ENCODE measurements around the gene PURB. TPM values are rescaled to one million over a fixed set of nuclear protein-coding genes. Genes with fewer than 3 reads are reported as not detected.
A peak's percentile ranks its signal among the peaks of the same experiment; 100 is the strongest.
"Not testable (repeated sequence)": the region's sequence is repeated elsewhere in the genome, so short reads cannot be mapped to it uniquely, and the experiment has no call there.

PURB gene
- 54.4 TPM for total RNA-seq

- DNase-seq = peak; percentile 98
Measured at GRCh38 chr7:44885394-44886317, at the start of gene PURB. Gene PURB, minus strand, starts transcription at chr7:44885530. Its CDS starts 182 bp downstream, at chr7:44885348.

GRCh38 chr7:44935016-44935415, 49.7 kb upstream of the PURB start:
- DNase-seq = no peak

DNA sequence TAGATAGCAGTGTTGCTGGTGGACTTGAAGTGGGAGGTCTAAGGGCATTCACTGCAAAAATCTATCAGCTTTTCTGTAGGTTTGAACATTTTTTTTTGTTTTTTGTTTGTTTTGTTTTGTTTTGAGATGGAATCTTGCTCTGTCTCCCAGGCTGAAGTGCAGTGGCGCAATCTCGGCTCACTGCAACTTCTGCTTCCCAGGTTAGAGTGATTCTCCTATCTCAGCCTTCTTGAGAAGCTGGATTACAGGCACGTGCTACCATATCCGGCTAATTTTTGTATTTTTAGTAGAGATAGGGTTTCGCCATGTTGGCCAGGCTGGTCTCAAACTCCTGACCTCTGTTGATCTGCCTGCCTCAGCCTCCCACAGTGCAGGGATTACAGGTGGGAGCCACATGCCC, 49.2 kb upstream of the PURB start:
- not testable (repeated sequence) for DNase-seq

GRCh38 chr7:44930921-44931320, 45.6 kb upstream of the PURB start:
- DNase-seq = no peak

GRCh38 chr7:44922351-44922694, 37.0 kb upstream of the PURB start:
- DNase-seq = no peak

GRCh38 chr7:44921607-44922350, 36.4 kb upstream of the PURB start:
- DNase-seq = peak; percentile 84

DNA sequence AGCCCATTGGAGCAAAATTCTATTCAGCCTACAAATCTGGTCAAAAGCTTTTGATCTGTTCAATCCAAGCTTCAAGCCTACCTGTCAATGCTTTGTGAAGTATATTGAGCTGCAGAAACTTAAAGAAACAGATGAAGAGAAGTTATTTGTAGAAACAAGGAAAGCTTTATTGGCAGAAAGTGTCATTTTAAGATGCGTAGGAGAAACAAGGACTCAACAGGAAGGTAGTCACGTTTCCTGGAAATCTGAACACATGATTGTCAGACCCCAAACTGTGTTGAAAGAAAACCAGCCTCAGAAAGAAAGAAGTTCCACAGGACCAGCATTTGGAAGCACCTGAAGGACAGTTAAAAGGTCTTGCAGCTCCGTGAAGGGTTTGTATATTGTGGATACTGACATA, 34.8 kb upstream of the PURB start:
- no peak for DNase-seq

DNA sequence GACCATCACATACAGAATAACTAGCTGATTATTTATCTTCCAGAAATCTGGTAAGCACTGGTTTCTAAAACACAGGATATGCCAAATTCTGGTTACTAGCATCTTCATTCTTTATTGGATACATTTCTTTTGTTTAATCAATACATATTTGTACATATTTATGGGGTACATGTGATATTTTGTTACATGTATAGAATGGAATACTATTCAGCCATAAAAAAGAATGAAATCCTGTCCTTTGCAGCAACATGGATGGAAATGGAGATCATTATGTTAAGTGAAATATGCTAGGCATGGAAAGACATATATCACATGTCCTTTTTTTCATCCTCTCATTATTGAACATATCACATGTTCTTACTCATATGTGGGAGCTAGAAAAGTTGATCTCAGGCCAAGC, 32.7 kb upstream of the PURB start:
- no peak for DNase-seq

DNA sequence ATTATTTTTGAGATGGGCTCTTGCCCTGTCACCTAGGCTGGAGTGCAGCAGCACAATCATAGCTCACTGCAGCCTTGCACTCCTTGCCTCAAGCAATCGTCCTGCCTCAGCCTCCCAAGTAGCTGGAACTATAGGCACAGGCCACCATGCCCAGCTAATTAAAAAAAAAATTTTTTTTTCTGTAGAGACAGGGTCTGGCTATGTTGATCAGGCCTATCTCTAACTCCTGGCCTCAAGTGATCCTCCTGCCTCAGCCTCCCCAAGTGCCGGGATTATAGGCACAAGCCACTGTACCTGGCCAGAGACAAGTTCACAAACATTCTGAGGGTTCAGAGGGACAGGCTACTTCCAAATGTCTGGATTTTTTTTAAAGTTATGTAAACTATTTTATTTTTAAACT, 32.1 kb upstream of the PURB start:
- no peak for DNase-seq

DNA sequence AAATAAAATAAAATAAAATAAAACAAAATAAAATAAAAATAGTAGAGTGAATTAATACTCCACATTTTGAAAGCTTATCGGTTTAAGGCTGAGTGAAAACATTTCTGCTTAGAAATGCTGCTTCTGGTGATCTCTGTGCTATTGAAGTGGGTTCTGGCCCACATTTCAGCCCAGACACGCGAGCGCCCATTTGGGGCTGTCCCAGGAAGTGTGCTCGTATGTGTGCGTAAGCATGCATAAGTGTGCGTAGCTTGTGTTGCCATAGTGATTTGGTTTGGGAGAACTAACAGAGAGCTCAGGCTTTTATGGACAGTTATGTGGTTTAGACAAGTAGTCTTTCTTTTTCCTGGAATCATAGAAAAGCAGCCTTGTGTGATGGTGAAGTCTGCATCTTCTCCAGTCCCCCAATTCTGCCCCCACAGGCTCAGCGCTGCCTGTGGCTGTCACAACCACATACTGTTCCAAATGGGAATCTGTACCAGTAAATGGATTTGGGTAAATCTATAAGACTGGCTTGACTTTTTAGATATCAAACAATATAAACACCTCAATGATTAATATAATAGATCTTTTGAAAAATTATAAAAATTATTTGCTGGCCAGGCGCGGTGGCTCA, 29.8 kb upstream of the PURB start:
- DNase-seq = peak; percentile 22

DNA sequence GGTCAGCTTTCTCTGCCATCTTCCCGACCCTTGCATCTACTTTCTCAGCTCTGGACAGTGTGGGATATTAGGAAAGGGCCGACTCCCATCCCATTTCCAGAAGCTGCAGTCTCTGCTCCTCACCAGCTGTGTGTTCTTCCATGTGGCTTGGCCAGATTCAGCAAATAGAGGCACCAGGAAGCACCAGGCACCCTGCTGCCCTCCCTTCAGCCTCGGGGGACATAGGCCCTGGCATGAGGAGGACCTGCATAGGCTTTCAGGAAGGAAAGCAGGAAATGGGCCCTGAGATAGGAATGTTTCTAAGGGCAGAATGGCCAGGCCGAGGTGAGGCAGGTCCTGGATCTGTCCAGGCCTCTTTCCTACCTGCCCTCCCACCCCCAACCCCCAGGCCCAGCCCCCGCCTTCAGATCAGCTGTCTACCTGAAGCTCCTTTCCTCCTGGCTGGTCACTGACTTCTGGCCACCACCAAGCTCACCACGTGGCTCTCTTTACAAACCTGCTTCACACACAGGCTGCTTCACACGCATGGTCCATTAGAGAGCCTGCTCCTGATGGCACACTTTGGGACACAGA, 27.5 kb upstream of the PURB start:
- no peak for DNase-seq

DNA sequence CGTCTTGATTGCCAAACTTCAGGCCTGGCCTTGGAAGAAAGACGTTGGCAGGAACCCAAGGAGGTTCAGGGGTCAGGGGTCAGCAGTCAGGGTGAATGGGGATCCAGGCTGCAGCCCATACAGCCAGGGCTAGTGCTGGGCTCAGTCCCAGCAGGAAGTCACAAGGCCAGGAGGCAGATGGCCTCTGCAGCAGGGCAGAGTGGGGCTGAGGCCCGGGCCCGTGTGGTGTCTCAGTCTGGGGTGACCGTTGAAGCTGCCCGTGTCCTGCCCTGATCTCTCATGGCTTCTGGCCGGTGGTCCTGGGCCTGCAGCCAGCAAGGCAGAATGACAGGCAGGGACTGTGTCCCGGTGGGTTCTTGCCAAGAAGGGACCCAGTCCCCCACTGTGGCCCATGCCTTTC, 26.6 kb upstream of the PURB start:
- DNase-seq = no peak

GRCh38 chr7:44909596-44910389, 24.5 kb upstream of the PURB start:
- no peak for DNase-seq

GRCh38 chr7:44906965-44907364, 21.6 kb upstream of the PURB start:
- DNase-seq = no peak

DNA sequence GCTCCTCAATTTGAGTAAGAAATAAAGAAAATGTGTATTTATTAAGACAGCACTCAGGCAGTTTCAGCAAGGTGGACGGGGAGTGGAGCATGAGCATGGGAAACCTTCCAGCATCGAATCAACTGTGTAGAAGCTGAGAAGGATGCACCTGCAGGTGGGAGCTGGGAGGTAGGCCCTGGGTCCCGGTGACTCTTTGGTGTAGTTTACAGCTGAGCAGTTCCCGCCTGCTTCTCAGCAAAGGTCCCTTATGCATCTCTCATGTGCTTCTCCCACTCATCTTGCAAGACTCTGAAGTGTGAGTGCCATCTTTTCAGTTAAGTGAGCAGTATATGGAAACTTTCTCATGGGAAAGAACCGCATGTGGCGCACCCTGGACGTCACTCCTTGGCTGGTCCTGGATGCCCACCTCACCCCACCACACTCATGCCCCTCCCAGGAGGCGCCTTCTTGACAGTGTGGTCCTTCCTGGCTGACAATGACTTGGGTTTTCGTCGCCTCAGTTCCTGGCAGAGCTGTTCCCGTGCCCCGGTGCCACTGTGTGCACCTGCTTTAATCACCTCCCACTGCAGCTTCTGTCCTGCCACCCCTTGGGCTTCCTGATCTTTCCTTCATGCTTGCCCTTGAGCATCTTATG, 19.8 kb upstream of the PURB start:
- DNase-seq = no peak

DNA sequence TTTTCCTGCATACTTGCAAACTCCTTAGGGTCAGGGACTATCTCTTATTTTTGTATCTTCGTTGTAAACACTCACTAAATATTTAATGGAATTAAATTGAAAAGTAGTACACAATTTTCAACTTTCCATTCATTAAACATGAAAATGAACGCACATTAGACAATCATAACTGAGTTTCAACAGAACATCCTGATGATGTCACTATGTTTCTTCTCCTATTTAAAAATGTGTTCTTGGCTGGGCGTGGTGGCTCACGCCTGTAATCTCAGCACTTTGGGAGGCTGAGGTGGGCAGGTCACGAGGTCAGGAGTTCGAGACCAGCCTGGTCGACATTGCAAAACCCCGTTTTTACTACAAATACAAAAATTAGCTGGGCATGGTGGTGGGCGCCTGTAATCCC, 14.1 kb upstream of the PURB start:
- no peak for DNase-seq

GRCh38 chr7:44898039-44898438, 12.7 kb upstream of the PURB start:
- DNase-seq = no peak

- no peak for DNase-seq
Measured at GRCh38 chr7:44897309-44897708, 12.0 kb upstream of the PURB start.

GRCh38 chr7:44894888-44895580, 9.7 kb upstream of the PURB start:
- peak; percentile 92 for DNase-seq

DNA sequence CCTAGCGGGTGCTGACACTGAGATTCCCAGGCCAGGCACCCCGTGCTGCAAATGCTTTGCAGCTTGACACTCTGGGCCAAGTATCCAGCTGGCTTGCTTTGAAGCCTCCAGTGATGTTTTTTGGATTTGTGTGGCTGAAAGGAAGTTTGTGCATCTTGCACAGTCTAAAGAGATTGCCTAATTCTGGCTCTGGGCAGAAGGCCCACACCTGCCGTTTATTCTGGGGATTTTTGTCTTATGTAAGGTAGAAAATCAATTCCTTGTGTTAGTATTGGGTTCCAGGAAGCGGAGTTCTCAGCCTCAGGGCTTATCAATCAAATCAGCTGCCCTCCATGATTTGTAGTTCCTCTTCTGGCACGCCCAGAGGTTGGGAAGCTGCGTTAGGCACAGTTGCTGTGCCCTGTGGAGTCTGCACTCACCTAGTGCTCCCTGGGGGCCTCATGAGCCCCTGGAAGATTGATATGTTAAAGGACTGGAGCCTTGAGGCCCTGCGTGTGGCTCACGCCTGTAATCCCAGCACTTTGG, 8.4 kb upstream of the PURB start:
- peak; percentile 52 for DNase-seq

DNA sequence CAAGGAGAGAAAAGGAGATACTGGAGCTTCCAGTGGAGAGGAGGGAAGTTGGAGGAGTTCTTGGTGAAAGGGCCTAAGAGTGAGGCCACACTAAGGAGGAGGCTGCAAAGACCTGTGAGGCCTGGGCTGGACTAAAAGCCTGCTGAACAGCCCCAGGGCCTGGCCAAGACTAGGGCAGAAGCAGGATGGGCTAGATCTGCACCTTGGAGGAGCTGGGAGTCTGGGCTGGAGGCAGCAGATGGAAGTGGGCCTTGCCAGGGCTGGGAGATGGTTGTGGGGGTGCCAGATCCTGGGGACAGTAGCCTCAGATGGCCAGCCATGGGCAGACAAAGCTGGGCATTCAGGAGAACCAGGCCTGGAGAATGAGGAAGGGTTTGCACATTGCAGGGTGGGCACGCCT, 6.5 kb upstream of the PURB start:
- DNase-seq = no peak

Data from tongue (tissue), 2 donors.